K562 (cell line): ENCODE measurements around the gene FOXA3. TPM values are rescaled to one million over a fixed set of nuclear protein-coding genes. Genes with fewer than 3 reads are reported as not detected.

Source experiments
- ATAC-seq: fragments of 200-7000 bp; cut with Tn5 transposase; 3 replicates; pipeline ENCODE4 v1.9.1; 2020; ENCODE audit warnings: moderate library complexity
- BruUV-seq: library from RNA; stranded (reverse); fragments of 400-500 nt; replicated peaks from 2 replicates; lab custom pipeline; 2021; lab: Mats Ljungman, UMichigan
- CTCF ChIA-PET: fragments of 300-600 bp; formaldehyde crosslinking; extraction: SDS; loops from one replicate; lab custom pipeline; 2021; ENCODE audit warnings: low intra/inter-chr PET ratio; lab: Yijun Ruan, JAX
- POLR2A ChIA-PET: fragments of 300-600, 350-650 bp; sonication (Branson Sonifier 250); formaldehyde crosslinking; extraction: SDS; loops from one replicate; lab custom pipeline; 2021; ENCODE audit warnings: antibody characterized with exemption, inconsistent platforms; lab: Yijun Ruan, JAX
- DNase-seq, 4 experiments: peaks; one replicate each; pipeline versions ENCODE4 v3.0.0 to v3.0.0-alpha.2; 2011 to 2018; ENCODE audit warnings: low spot score in 3 of 4, mixed read lengths in 3 of 4; ENCODE audit errors: extremely low read depth in 1 of 4
- FAIRE-seq: peaks from 2 replicates; lab custom pipeline; 2011; peaks lifted over from hg19 to GRCh38; lab: Jason Lieb, UNC
- H2AFZ ChIP-seq: 2 replicates; pipeline ENCODE4 v1.6.0; 2011; ENCODE audit warnings: low read depth, low read length, control low read depth, inconsistent platforms
- H3K27ac ChIP-seq: fragments of 200-600 bp; 3 replicates; pipeline ENCODE4 v1.8.0; 2011; ENCODE audit warnings: low read depth, mild to moderate bottlenecking, control low read depth, inconsistent platforms, low read length, moderate library complexity, mixed read lengths; ENCODE audit errors: extremely low read depth
- H3K27me3 ChIP-seq, 2 experiments: fragments of 300-600 bp in 1 of 2; 2 replicates in 1 of 2; 3 replicates in 1 of 2; pipeline versions ENCODE4 v1.6.0 to v1.8.0; 2011; ENCODE audit warnings: inconsistent platforms in 2 of 2, low read length in 2 of 2, mild to moderate bottlenecking in 1 of 2, mixed read lengths in 1 of 2, moderate library complexity in 1 of 2; ENCODE audit not compliant: control insufficient read depth in 2 of 2, insufficient read depth in 2 of 2
- H3K36me3 ChIP-seq: fragments of 300-600 bp; 3 replicates; pipeline ENCODE4 v1.8.0; 2011; ENCODE audit warnings: mild to moderate bottlenecking, low read length, inconsistent platforms; ENCODE audit not compliant: control insufficient read depth, insufficient read depth
- H3K4me1 ChIP-seq, 2 experiments: fragments of 200-600 bp in 1 of 2; replicated peaks in 1 of 2; 2 replicates in 1 of 2; 3 replicates in 1 of 2; pipeline versions ENCODE4 v1.5.1 to v1.8.0; 2011; ENCODE audit warnings: inconsistent platforms in 2 of 2, low read length in 2 of 2, mild to moderate bottlenecking in 1 of 2, mixed read lengths in 1 of 2, moderate library complexity in 1 of 2; ENCODE audit not compliant: control insufficient read depth in 2 of 2, insufficient read depth in 2 of 2
- H3K4me2 ChIP-seq: 2 replicates; pipeline ENCODE4 v1.6.1; 2011; ENCODE audit warnings: low read length, control low read depth, inconsistent platforms, mixed read lengths; ENCODE audit not compliant: insufficient read depth
- H3K4me3 ChIP-seq: fragments of 200-600 bp; sonication (generic), shearing (Covaris generic); 2 replicates; pipeline ENCODE4 v1.5.1; 2016; ENCODE audit warnings: control low read depth, inconsistent platforms
- H3K79me2 ChIP-seq: fragments of 200-600 bp; 3 replicates; pipeline ENCODE4 v1.8.0; 2011; ENCODE audit warnings: low read length, inconsistent platforms; ENCODE audit not compliant: control insufficient read depth, insufficient read depth
- H3K9ac ChIP-seq, 2 experiments: 2 replicates each; pipeline versions ENCODE4 v1.6.0 to v1.6.1; 2011; ENCODE audit warnings: low read depth in 2 of 2, low read length in 2 of 2, control low read depth in 1 of 2, inconsistent platforms in 1 of 2, mild to moderate bottlenecking in 1 of 2, mixed read lengths in 1 of 2; ENCODE audit not compliant: insufficient read depth in 1 of 2
- H3K9me1 ChIP-seq: one replicate; pipeline ENCODE4 v1.6.0; 2011; ENCODE audit warnings: inconsistent platforms, mild to moderate bottlenecking, low read length, moderate library complexity; ENCODE audit not compliant: control insufficient read depth, insufficient read depth
- H3K9me3 ChIP-seq: replicated peaks from 2 replicates; pipeline ENCODE4 v1.5.1; 2011; ENCODE audit warnings: low read depth, low read length, inconsistent platforms; ENCODE audit not compliant: control insufficient read depth, insufficient read depth
- H4K20me1 ChIP-seq: replicated peaks from 2 replicates; pipeline ENCODE4 v1.6.1; 2011; ENCODE audit warnings: low read length, inconsistent platforms, mixed read lengths; ENCODE audit not compliant: control insufficient read depth, insufficient read depth
- BCOR ChIP-seq: fragments of 450-650 bp; IDR thresholded peaks from 2 replicates; pipeline ENCODE4 v1.6.1; 2016
- CAMTA2 ChIP-seq: fragments of 250-450 bp; sonication (Bioruptor Pico); conservative IDR thresholded peaks from 2 replicates; pipeline ENCODE4 v1.5.1; 2022
- FOXK1 ChIP-seq: sonication (generic); formaldehyde crosslinking; IDR thresholded peaks from 2 replicates; pipeline ENCODE4 v1.8.0; 2022; ENCODE audit warnings: missing genetic modification reagents, mild to moderate bottlenecking, borderline replicate concordance
- FOXK2 ChIP-seq, 2 experiments: fragments of 450-650 bp; IDR thresholded peaks in 1 of 2; conservative IDR thresholded peaks in 1 of 2; 2 replicates each; pipeline ENCODE4 v1.6.1; 2016; ENCODE audit warnings: low read depth in 2 of 2, mild to moderate bottlenecking in 1 of 2
- ILF3 ChIP-seq: fragments of 450-650 bp; IDR thresholded peaks from 2 replicates; pipeline ENCODE4 v1.6.1; 2018; ENCODE audit warnings: antibody characterized with exemption, mild to moderate bottlenecking, moderate library complexity, borderline replicate concordance
- KLF13 ChIP-seq: fragments of 450-650 bp; IDR thresholded peaks from 2 replicates; pipeline ENCODE4 v1.6.1; 2016; ENCODE audit warnings: missing genetic modification characterization, low read depth, mild to moderate bottlenecking, missing compliant biosample characterization, moderate library complexity, borderline replicate concordance
- NCOA2 ChIP-seq, 2 experiments: fragments of 450-650 bp; IDR thresholded peaks; 2 replicates each; pipeline ENCODE4 v1.6.1; 2018; ENCODE audit warnings: mild to moderate bottlenecking in 2 of 2, moderate library complexity in 1 of 2; ENCODE audit not compliant: partially characterized antibody in 2 of 2
- NFIX ChIP-seq: fragments of 250-450 bp; sonication (Bioruptor Pico); IDR thresholded peaks from 2 replicates; pipeline ENCODE4 v1.4.0; 2020; ENCODE audit warnings: low read depth, mild to moderate bottlenecking, moderate library complexity
- SMAD4 ChIP-seq: fragments of 250-450 bp; sonication (Bioruptor Pico); conservative IDR thresholded peaks from 2 replicates; pipeline ENCODE4 v1.8.0; 2021; ENCODE audit warnings: inconsistent platforms, mild to moderate bottlenecking, moderate library complexity
- ZNF134 ChIP-seq: fragments of 250-450 bp; sonication (Bioruptor Pico); conservative IDR thresholded peaks from 2 replicates; pipeline ENCODE4 v1.4.0; 2020
- WGBS: fragments of 100-300 bp; shearing (Covaris generic); methylation state at CpG from one replicate; pipeline ENCODE4 v1.1.6; 2016; ENCODE audit warnings: low coverage, mixed read lengths; ENCODE audit not compliant: insufficient coverage; ENCODE audit errors: missing lambda C conversion rate; 5-methylcytosine and 5-hydroxymethylcytosine counted together
- in situ Hi-C: fragments of 300-500 bp; cut with MboI; formaldehyde crosslinking; loops from 4 replicates; pipeline ENCODE4 v1.15.0; 2018; ENCODE audit warnings: inconsistent platforms, mixed read lengths
- intact Hi-C: fragments of 100-400 bp; cut with micrococcal nuclease; formaldehyde crosslinking; loops from 2 replicates; pipeline ENCODE4 v1.14.2; 2022
- polyA plus RNA-seq, 8 experiments: library from polyadenylated mRNA; depleted of rRNA in 4 of 8; stranded (reverse) in 5 of 8; unstranded in 3 of 8; fragments of >200 nt; fragmentation: Nextera tagmentation in 2 of 8; fragmentation: Illumina TruSeq in 1 of 8; extraction: Ambion mirVana in 2 of 8; extraction: Trizol in 1 of 8; gene quantifications; 2 replicates each; pipeline versions ENCODE4 v1.2.1 to v1.2.3, GENCODE V29; 2011 to 2014; ENCODE audit warnings: inconsistent platforms in 1 of 8, missing spikeins in 1 of 8
- total RNA-seq, 7 experiments: library from RNA; depleted of rRNA in 6 of 7; stranded (reverse); fragments of >200 nt in 6 of 7; fragmentation: Illumina TruSeq in 2 of 7; extraction: Trizol in 2 of 7; gene quantifications; 2 replicates each; pipeline versions ENCODE4 v1.2.1 to v1.2.3, GENCODE V29; 2011 to 2021; ENCODE audit warnings: low replicate concordance in 1 of 7
- TF ChIP-seq, protein P1 (sequence below), 2 experiments: IDR thresholded peaks in 1 of 2; conservative IDR thresholded peaks in 1 of 2; 2 replicates each; pipeline ENCODE4 v1.6.1; 2016; ENCODE audit warnings: low read depth in 2 of 2, mild to moderate bottlenecking in 1 of 2, missing compliant biosample characterization in 1 of 2, missing genetic modification characterization in 1 of 2, moderate library complexity in 1 of 2
- TF ChIP-seq, protein P2 (sequence below): sonication (generic); formaldehyde crosslinking; IDR thresholded peaks from 2 replicates; pipeline ENCODE4 v1.9.0; 2022; ENCODE audit warnings: mild to moderate bottlenecking, missing genetic modification reagents
- TF ChIP-seq, protein P3 (sequence below): fragments of 250-450 bp; sonication (Bioruptor Pico); IDR thresholded peaks from 2 replicates; pipeline ENCODE4 v1.5.0; 2021
- TF ChIP-seq, protein P4 (sequence below), 2 experiments: fragments of 450-650 bp; conservative IDR thresholded peaks; 2 replicates each; pipeline ENCODE4 v1.6.1; 2017; ENCODE audit warnings: mild to moderate bottlenecking in 2 of 2, moderate library complexity in 2 of 2

The FOXA3 gene
- total and polyA plus RNA-seq, 9 of the 15 experiments (the other 6 are each of a cell fraction or from before 2014, with no cell fraction given): 1.3 to 15.5 (median 4.7) TPM

DNA sequence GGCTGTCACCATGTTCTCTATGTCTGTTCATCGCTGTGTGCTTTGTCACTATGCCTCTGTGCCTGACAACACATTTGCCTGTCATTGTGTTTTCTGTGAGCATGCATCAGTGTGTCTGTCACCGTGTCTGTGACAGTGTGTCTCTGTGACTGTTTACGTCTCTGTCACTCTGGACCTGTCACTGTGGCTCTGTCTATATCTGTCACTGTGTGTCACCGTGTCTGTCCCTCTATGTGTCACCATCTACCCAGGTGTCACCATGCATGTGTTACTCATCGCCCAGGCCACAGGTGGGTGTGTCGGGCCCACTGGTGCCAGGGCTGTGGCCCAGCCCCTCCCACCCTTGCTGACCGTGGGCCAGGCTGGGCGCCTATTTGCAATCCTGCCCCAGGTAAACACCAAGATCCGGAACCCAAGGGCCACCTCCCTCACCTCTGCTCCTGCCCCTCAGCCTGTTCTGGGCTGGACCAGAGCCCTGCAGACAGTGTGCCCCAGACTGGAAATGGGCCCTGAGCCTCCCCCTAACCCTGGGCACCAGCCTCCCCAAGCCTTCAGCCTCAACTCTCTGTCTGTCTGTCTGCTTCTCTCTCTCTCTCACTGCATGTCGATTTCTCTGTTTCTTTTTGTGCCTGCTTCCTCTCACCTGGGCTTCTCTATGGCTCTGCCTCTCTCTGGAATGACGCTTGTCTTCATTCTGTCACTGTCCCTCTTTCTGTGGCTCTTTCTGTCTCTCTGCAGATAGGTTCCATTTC is 14.1 kb downstream of the FOXA3 start:
- no peak for ATAC-seq
- no TSS peak for BruUV-seq
- Histone ChIP-seq H3K4me1 (peaks cover 64 to 79% of the 10 kb centered on the region in 2 experiments), H3K4me3 (no peak overlapping the region), H2AFZ (peak overlapping the region; percentile 35; the same call in 1 of the 2 replicates), H3K9me3 (no peaks in the 10 kb centered on the region), H3K36me3 (peaks cover 1% of the 10 kb centered on the region; the same call in 2 of the 3 replicates), H3K79me2 (peaks cover 5% of the 10 kb centered on the region; the same call in 1 of the 3 replicates), H3K9ac (peak overlapping the region in 1 of 2 experiments; percentile 59; a peak in 2 of 4 replicates), H3K27me3 (no peaks in the 10 kb centered on the region), H3K27ac (peak overlapping the region; percentile 50; the same call in 2 of the 3 replicates), H3K9me1 (no peaks in the 10 kb centered on the region), H4K20me1 (no peaks in the 10 kb centered on the region), H3K4me2 (peak overlapping the region; percentile 23; the same call in 1 of the 2 replicates)
- in situ Hi-C loops (no loop called here), intact Hi-C loops (no loop called here)
- CTCF ChIA-PET: no interaction called here
- 41% methylated on average over 9 of the region's 11 CpGs for WGBS
- FAIRE-seq: peak; percentile 63
- POLR2A ChIA-PET: interaction anchor here (2.1 kb wide), 1 partner anchor 14 kb away, joined by 6 read pairs; the partner anchor contains the start of genes FOXA3 and SYMPK
- no peak for DNase-seq
- TF ChIP-seq ZNF134 (CRISPR knock-in tag) (no peak), FOXK2 (conservative IDR thresholded peaks at IDR 0.05 in 1 of 2, IDR thresholded peaks at IDR 0.05 in 1 of 2; ENCODE audit: low read depth in 2 of 2) (peak in 1 of 2 experiments; percentile 27; a peak in 1 of 4 replicates), NFIX (CRISPR knock-in tag) (no peak), KLF13 (tag) (no peak), CAMTA2 (CRISPR knock-in tag) (no peak), FOXK1 (CRISPR knock-in tag) (0 out of 2 replicates have a peak, but pooled peaks have one; percentile 20), SMAD4 (CRISPR knock-in tag) (no peak), BCOR (no peak), ILF3 (no peak), NCOA2 (IDR thresholded peaks at IDR 0.05; ENCODE audit: partially characterized antibody in 2 of 2) (no peak)
- TF ChIP-seq, protein P1, sequence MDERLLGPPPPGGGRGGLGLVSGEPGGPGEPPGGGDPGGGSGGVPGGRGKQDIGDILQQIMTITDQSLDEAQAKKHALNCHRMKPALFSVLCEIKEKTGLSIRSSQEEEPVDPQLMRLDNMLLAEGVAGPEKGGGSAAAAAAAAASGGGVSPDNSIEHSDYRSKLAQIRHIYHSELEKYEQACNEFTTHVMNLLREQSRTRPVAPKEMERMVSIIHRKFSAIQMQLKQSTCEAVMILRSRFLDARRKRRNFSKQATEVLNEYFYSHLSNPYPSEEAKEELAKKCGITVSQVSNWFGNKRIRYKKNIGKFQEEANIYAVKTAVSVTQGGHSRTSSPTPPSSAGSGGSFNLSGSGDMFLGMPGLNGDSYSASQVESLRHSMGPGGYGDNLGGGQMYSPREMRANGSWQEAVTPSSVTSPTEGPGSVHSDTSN (CRISPR knock-in tag; IDR thresholded peaks at IDR 0.05; ENCODE audit: low read depth): no peak
- TF ChIP-seq, protein P1 (tag; conservative IDR thresholded peaks at IDR 0.05; ENCODE audit: low read depth): peak; percentile 32; the same call in 1 of the 2 replicates
- TF ChIP-seq, protein P2, sequence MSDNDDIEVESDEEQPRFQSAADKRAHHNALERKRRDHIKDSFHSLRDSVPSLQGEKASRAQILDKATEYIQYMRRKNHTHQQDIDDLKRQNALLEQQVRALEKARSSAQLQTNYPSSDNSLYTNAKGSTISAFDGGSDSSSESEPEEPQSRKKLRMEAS (CRISPR knock-in tag): peak; percentile 49; the same call in 1 of the 2 replicates
- TF ChIP-seq, protein P3, sequence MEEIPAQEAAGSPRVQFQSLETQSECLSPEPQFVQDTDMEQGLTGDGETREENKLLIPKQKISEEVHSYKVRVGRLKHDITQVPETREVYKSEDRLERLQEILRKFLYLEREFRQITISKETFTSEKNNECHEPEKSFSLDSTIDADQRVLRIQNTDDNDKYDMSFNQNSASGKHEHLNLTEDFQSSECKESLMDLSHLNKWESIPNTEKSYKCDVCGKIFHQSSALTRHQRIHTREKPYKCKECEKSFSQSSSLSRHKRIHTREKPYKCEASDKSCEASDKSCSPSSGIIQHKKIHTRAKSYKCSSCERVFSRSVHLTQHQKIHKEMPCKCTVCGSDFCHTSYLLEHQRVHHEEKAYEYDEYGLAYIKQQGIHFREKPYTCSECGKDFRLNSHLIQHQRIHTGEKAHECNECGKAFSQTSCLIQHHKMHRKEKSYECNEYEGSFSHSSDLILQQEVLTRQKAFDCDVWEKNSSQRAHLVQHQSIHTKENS (CRISPR knock-in tag): no peak
- TF ChIP-seq, protein P4, sequence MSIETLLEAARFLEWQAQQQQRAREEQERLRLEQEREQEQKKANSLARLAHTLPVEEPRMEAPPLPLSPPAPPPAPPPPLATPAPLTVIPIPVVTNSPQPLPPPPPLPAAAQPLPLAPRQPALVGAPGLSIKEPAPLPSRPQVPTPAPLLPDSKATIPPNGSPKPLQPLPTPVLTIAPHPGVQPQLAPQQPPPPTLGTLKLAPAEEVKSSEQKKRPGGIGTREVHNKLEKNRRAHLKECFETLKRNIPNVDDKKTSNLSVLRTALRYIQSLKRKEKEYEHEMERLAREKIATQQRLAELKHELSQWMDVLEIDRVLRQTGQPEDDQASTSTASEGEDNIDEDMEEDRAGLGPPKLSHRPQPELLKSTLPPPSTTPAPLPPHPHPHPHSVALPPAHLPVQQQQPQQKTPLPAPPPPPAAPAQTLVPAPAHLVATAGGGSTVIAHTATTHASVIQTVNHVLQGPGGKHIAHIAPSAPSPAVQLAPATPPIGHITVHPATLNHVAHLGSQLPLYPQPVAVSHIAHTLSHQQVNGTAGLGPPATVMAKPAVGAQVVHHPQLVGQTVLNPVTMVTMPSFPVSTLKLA (conservative IDR thresholded peaks at IDR 0.05): peak in 1 of 2 experiments; percentile 35; a peak in 2 of 4 replicates
